GM12891 (cell line): Measurements from ENCODE around the gene ZNF83.
A peak's percentile ranks its signal among the peaks of the same experiment; 100 is the strongest.
"Not testable (repeated sequence)": the region's sequence is repeated elsewhere in the genome, so short reads cannot be mapped to it uniquely, and the experiment has no call there.

Experiments used
- DNase-seq: peaks from one replicate; pipeline ENCODE4 v3.0.0; 2011; ENCODE audit warnings: low spot score; ENCODE audit not compliant: insufficient read length
- FAIRE-seq: peaks from 2 replicates; lab custom pipeline; 2011; peaks lifted over from hg19 to GRCh38; lab: Jason Lieb, UNC
- PAX5 ChIP-seq: IDR thresholded peaks from 2 replicates; pipeline ENCODE4 v1.6.1; 2011; ENCODE audit warnings: low read length, moderate library complexity, mild to moderate bottlenecking; ENCODE audit not compliant: insufficient read depth, severe bottlenecking
- POLR2A ChIP-seq: IDR thresholded peaks from 2 replicates; pipeline ENCODE4 v1.6.1; 2011; ENCODE audit warnings: low read depth, low read length, control low read depth
- POLR2AphosphoS5 ChIP-seq: IDR thresholded peaks from 2 replicates; pipeline ENCODE4 v1.6.1; 2011; ENCODE audit warnings: low read depth, low read length, control low read depth
- POU2F2 ChIP-seq: IDR thresholded peaks from 2 replicates; pipeline ENCODE4 v1.6.1; 2011; ENCODE audit warnings: low read depth, mild to moderate bottlenecking, control low read depth, low read length, moderate library complexity
- SPI1 ChIP-seq: IDR thresholded peaks from 2 replicates; pipeline ENCODE4 v1.6.1; 2011; ENCODE audit warnings: low read depth, low read length, control low read depth
- TAF1 ChIP-seq: IDR thresholded peaks from 2 replicates; pipeline ENCODE4 v1.6.1; 2011; ENCODE audit warnings: low read depth, low read length, control low read depth

The ZNF83 gene

DNA sequence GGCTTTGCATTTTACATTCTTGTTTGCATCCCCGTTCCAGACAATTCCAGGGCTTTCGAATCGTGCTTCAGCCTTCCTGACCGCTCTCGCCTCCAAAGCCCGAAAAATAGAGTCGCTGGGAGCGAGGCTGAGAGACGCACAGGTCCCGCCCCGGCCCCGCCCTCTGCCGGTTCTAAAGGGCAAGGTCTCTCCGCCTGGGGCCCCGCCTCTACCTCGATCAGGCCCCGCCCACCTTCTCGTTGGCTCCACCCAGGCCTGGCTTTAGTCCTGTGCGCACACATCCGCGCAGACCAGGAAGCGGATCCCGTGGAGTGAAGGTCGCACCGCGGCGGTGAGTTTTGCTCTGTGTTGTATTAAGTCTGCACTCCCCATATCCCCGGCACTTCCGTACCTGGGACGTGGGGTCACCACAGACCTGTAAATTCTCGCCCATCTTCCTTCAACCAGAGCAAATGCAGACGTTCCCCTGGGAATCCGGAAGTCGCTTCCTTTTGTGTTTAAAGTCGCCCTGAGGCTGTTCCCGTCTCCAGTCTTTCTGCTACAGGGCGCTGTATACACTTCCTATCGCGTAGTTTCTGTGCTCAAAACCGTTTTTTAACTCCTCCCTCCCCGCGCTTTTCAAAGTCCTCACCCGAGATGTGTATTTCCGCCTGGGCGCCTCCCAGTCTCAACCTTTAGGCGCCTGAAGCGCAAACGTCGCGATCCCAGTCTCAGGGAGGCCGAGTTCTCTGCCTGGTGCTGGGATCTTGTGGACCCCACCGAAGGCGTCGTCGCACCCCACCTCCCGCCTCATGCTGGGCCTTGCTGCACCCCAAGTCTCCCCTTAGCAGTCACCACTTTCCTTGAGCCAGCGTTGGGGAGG lies 67.9 kb downstream of the ZNF83 start, which contains the start of gene ZNF701:
Gene ZNF701, plus strand, starts transcription at position 288 of the 862 bp plus-strand sequence. CDS start 3,861 bp downstream, outside the sequence.
- FAIRE-seq (peak; percentile 90), DNase-seq (peak; percentile 68)
- TF ChIP-seq POLR2A (peak; percentile 96), POU2F2 (0 out of 2 replicates have a peak, but pooled peaks have one; percentile 38), PAX5 (no peak), POLR2AphosphoS5 (peak; percentile 97), TAF1 (peak; percentile 84), SPI1 (no peak)

DNA sequence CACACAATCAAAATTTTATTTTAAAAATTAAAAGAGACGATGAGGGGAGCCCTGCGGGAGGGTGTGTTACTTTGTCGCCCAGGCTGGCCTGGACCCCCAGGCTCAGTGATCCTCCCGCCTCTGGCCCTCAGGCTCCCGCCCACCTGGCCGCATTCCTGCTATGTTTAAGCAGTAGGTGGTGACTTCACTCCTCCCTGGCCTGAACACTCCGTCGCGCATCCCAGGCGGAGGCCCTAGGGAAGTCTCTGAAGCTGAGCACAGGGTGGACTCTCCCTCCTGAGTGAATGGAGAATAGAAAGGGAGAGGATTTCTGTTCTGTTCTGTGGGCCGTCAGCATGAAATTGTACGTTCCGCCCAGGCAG lies 68.5 kb downstream of the ZNF83 start:
- FAIRE-seq, DNase-seq: not testable (repeated sequence)

DNA sequence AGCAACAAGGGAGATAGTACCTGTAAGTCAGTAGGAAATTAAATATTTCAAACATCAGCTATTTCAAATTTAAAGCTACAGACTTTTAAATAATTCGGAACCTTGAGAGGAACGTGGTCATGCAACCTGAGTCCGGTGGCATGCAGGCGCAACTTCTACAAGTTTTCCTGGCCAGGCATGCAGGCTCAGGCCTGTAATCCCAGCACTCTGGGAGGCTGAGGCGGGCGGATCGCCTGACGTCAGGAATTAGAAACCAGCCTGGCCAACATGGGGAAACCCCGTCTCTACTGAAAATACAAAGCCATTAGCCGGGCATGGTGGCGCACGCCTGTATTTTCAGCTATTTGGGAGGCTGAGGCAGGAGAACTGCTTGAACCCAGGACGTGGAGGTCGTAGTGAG lies 70.2 kb downstream of the ZNF83 start:
- no peak for TF ChIP-seq POLR2A
- no peak for DNase-seq
- FAIRE-seq: no peak

DNA sequence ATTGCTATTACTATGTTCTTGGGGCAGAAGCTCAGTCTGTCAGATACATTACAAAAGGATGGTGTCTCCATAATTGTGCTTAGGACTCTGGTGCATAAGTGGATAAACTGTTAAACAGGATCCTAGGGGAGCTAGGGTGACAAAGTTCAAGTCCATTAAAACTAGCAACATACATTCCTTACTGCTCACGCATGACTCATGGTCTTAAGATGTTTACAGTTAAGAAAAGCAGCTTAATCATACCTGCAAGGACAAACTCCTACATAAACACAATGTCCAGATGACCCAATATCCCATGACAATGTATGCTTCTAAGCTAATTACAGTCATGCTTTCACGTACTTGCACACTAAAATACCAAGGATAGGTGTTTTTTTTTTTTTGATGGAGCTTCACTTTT lies 71.6 kb downstream of the ZNF83 start:
- FAIRE-seq (no peak), DNase-seq (no peak)
- TF ChIP-seq PAX5: no peak
- no peak for TF ChIP-seq POLR2A
- no peak for TF ChIP-seq SPI1
- TF ChIP-seq POU2F2: no peak
- TF ChIP-seq TAF1: no peak
- TF ChIP-seq POLR2AphosphoS5: no peak

DNA sequence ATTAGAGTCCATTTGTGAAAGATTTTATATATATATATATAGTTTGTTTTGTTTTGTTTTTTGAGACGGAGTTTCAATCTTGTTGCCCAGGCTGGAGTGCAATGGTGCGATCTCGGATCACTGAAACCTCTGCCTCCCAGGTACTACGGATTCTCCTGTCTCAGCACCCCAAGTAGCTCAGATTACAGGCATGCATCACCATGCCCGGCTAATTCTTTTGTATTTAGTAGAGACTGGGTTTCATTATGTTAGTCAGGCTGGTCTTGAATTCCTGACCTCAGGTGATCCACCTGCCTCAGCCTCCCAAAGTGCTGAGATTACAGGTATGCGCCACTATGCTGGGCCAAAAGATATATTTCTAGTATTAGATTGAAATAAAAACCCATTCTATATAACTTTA lies 72.0 kb downstream of the ZNF83 start:
- TF ChIP-seq TAF1 (no peak), SPI1 (no peak), POU2F2 (no peak), POLR2A (no peak), PAX5 (no peak), POLR2AphosphoS5 (no peak)
- FAIRE-seq (no peak), DNase-seq (no peak)
